PFSK-1 (cell line): ENCODE measurements around the gene WDR74.

Experiments
- FOXP2 ChIP-seq: optimal IDR thresholded peaks from 2 replicates; pipeline ENCODE3; 2011; ENCODE audit warnings: borderline replicate concordance, control low read depth, inconsistent platforms; ENCODE audit not compliant: insufficient read depth; ENCODE audit errors: extremely low read length, extremely low read depth
- POLR2AphosphoS5 ChIP-seq: IDR thresholded peaks from 2 replicates; pipeline ENCODE4 v1.6.1; 2012; ENCODE audit warnings: low read depth, mild to moderate bottlenecking, control low read depth, low read length, moderate library complexity
- REST ChIP-seq, 2 experiments: IDR thresholded peaks; 2 replicates each; pipeline versions ENCODE4 v1.6.1 to v1.8.0; 2011 to 2012; ENCODE audit warnings: low read depth in 2 of 2, low read length in 2 of 2, control low read depth in 1 of 2, inconsistent platforms in 1 of 2, mild to moderate bottlenecking in 1 of 2, moderate library complexity in 1 of 2; ENCODE audit not compliant: insufficient read depth in 1 of 2
- SIN3A ChIP-seq: IDR thresholded peaks from 2 replicates; pipeline ENCODE4 v1.6.1; 2012; ENCODE audit warnings: mild to moderate bottlenecking, low read length, moderate library complexity, borderline replicate concordance; ENCODE audit not compliant: insufficient read depth
- TAF1 ChIP-seq: IDR thresholded peaks from 2 replicates; pipeline ENCODE4 v1.6.1; 2012; ENCODE audit warnings: low read length, control low read depth, borderline replicate concordance; ENCODE audit not compliant: insufficient read depth

Gene WDR74

GRCh38 chr11:62791501-62792201 is 47.7 kb downstream of the WDR74 start, which contains the start of gene TMEM223:
Gene TMEM223, minus strand, starts transcription at chr11:62792006. Its CDS starts 12 bp downstream, at chr11:62791994.
- TF ChIP-seq TAF1: peak; percentile 89
- TF ChIP-seq FOXP2: peak; percentile 8
- TF ChIP-seq POLR2AphosphoS5: peak; percentile 96
- no peak for TF ChIP-seq SIN3A

- TF ChIP-seq REST (IDR thresholded peaks at IDR 0.05; ENCODE audit: insufficient read depth in 1 of 2, low read depth in 2 of 2, low read length in 2 of 2): no peak
Observed at GRCh38 chr11:62789576-62789975, 49.8 kb downstream of the WDR74 start.

- TF ChIP-seq TAF1: no peak
- TF ChIP-seq POLR2AphosphoS5: no peak
- TF ChIP-seq SIN3A: no peak
- TF ChIP-seq FOXP2: no peak
- TF ChIP-seq REST (IDR thresholded peaks at IDR 0.05; ENCODE audit: insufficient read depth in 1 of 2, low read depth in 2 of 2, low read length in 2 of 2): no peak
Observed at GRCh38 chr11:62788991-62789390, 50.4 kb downstream of the WDR74 start.

- TF ChIP-seq FOXP2 (peak; percentile 85), SIN3A (peak; percentile 90), POLR2AphosphoS5 (peak; percentile 97), REST (IDR thresholded peaks at IDR 0.05; ENCODE audit: insufficient read depth in 1 of 2, low read depth in 2 of 2, low read length in 2 of 2) (peak; percentile 42 to 62; a peak in 3 of 4 replicates), TAF1 (peak; percentile 97; the same call in 1 of the 2 replicates)
Observed at GRCh38 chr11:62787005-62787759, 52.2 kb downstream of the WDR74 start, which contains the start of gene TMEM179B. Gene TMEM179B, plus strand, starts transcription at chr11:62787402. Its CDS starts 30 bp downstream, at chr11:62787432.

GRCh38 chr11:62786318-62787004 is 52.9 kb downstream of the WDR74 start:
- 0 out of 2 replicates have a peak, but pooled peaks have one; percentile 48 for TF ChIP-seq TAF1
- TF ChIP-seq REST (IDR thresholded peaks at IDR 0.05; ENCODE audit: insufficient read depth in 1 of 2, low read depth in 2 of 2, low read length in 2 of 2): no peak
- TF ChIP-seq FOXP2: peak; percentile 31
- peak; percentile 71; the same call in 1 of the 2 replicates for TF ChIP-seq SIN3A
- TF ChIP-seq POLR2AphosphoS5: no peak
